HG03039 (cell line): ENCODE data around the gene SH3RF1.

ENCODE experiments used
- ATAC-seq: cut with Tn5 transposase; IDR thresholded peaks from one replicate; pipeline ENCODE4 v1.9.1; 2021; ENCODE audit warnings: mild to moderate bottlenecking, moderate library complexity; ENCODE audit not compliant: unreplicated experiment

The SH3RF1 gene

DNA sequence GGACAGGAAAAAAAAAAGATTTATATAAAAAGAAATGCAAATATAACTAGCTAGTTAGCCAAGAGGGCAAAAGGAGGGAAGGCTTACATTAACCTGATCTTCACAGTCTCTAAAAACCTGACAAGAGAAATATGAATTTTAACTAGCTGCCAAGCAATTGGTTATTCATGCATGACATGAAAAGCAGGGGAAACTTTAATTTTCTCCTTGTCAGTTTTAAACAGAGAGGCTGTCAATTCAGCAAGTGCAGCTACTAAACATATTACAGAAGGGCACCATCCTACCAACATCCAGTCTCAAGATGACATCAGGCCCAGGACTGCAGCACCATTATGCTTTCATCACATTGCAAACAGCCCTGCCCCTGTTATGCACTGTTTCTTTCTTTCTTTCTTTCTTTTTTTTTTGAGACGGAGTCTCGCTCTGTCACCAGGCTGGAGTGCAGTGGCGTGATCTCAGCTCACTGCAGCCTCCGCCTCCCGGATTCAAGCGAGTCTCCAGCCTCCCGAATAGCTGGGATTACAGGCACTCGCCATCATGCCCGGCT, 221.8 kb downstream of the SH3RF1 start:
- no peak for ATAC-seq

DNA sequence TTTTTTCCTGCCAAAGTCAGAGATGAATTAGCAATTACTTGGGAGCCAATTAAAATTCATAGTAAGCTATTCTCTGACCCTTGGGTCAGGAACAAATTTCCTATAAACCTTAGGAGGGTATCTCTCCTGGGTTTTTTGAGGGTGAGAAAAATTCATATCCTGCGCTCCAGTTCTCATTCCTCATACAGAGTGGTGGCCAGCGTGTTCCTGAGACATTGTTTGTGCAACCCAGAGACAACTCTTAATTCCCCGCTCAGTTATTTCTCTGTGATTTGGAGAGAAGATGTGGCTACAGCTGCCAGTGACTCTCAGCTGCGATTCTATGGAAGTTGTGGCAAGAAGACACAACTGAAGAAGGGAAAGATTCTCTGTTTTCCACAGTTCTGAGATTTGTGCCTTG, 222.8 kb downstream of the SH3RF1 start:
- no peak for ATAC-seq

DNA sequence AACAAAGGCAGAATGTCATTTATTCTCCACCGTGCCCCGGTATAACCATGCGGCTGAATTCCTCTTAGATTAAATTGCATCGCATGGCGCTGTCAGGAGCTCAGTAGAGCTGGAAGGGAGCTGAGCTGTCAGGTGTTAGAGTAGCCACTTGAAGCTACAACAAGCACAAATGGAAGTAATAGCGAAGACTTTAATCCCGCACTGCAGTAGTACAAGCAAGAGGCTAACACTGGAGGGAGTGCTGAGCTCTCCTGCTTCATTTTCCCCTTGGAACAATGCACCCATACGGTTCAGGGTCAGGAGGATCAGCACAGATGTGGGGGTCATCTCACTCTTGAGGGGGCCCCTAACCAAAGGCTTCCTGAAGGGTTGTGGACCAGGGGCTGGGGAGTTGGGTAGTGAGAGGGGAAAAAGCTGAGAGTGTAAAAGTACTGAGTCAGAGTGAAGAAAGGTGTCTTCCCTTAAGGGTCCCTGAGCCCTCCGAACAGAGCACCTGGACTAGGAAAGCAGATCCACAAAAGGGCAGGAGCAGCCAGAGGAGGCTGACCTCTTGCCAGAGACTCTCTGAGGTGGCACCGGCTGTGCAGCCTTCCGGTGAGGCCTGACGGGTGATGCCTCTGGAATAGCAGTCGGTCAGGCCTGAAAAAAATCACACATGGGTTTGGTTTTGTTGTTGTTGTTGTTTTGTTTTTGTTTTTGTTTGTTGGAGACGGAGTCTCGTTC, 224.7 kb downstream of the SH3RF1 start:
- no peak for ATAC-seq

DNA sequence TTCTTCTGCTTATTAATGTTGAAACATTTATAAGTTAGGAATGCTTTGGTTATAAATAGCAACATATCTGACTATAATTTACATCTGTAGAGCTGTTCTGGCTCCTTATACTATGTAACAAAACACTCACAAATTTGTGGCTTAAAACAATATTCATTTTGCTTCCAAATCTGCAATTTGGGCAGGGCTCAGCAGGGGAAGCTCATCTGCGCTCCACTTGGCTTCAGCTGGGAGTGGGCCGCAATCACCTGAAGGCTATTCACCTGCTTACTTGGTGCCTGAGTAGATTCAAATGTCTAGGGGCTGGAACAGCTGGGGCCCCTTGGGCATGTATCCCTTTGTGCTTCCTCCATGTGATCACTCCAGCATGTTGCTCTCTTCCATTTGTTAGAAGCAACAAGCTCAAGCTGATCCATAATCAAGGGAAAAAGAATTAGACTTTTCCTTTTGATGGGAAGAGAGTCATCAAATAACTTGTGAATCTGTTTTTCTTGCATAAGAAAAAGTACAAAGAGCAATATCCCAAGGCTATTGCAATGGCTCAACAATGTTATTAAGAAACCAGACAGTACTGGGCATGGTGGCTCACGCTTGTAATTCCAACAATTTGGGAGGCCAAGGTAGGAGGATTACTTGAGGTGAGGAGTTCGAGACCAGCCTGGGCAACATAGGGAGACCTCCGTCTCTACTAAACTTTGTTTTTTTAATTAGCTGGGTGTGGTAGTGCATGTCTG, 225.9 kb downstream of the SH3RF1 start:
- ATAC-seq, result no peak
